Sigmoid colon (tissue), 7 donors: Measurements from ENCODE around the gene SPTBN5. TPM values are rescaled to one million over a fixed set of nuclear protein-coding genes. Genes with fewer than 3 reads are reported as not detected.

Experiments
- DNase-seq: peaks from one replicate; pipeline ENCODE4 v3.0.0-alpha.2; 2019
- H3K27ac ChIP-seq, 4 donors: fragments of 200-600 bp; sonication (generic); one replicate each; pipeline ENCODE4 v1.5.1; 2016 to 2019; ENCODE audit warnings: mild to moderate bottlenecking in 1 of 4
- H3K27me3 ChIP-seq, 3 donors: fragments of 200-600 bp; sonication (generic); one replicate each; pipeline ENCODE4 v1.5.1; 2019; ENCODE audit warnings: mild to moderate bottlenecking in 1 of 3
- H3K36me3 ChIP-seq, 4 donors: fragments of 200-600 bp; sonication (generic); one replicate each; pipeline ENCODE4 v1.5.1; 2016 to 2019
- H3K4me1 ChIP-seq, 4 donors: fragments of 200-600 bp; sonication (generic); one replicate each; pipeline ENCODE4 v1.5.1; 2017 to 2019
- H3K4me3 ChIP-seq, 4 donors: fragments of 200-600 bp; sonication (generic); one replicate each; pipeline ENCODE4 v1.5.1; 2017 to 2019; ENCODE audit warnings: mild to moderate bottlenecking in 2 of 4, moderate library complexity in 1 of 4
- H3K9me3 ChIP-seq, 4 donors: fragments of 200-600 bp in 3 of 4; sonication (generic) in 3 of 4; one replicate each; pipeline versions ENCODE4 v1.5.1 to v1.6.1; 2013 to 2019
- CTCF ChIP-seq, 4 experiments: fragments of 450-650 bp in 3 of 4; fragments of 200-600 bp in 1 of 4; IDR thresholded peaks; one replicate each; pipeline ENCODE4 v1.5.1; 2016 to 2019; ENCODE audit warnings: antibody characterized with exemption in 4 of 4, mild to moderate bottlenecking in 3 of 4, moderate library complexity in 2 of 4
- EP300 ChIP-seq, 4 donors: sonication (generic); formaldehyde crosslinking; IDR thresholded peaks; one replicate each; pipeline ENCODE4 v1.6.1; 2017; ENCODE audit warnings: antibody characterized with exemption in 4 of 4
- POLR2A ChIP-seq, 2 donors: fragments of 450-650 bp; IDR thresholded peaks; one replicate each; pipeline ENCODE4 v1.6.1; 2016; ENCODE audit warnings: antibody characterized with exemption in 2 of 2, mild to moderate bottlenecking in 2 of 2, moderate library complexity in 2 of 2
- POLR2AphosphoS5 ChIP-seq, 4 donors: sonication (generic); formaldehyde crosslinking; IDR thresholded peaks; one replicate each; pipeline ENCODE4 v1.6.1; 2017; ENCODE audit warnings: antibody characterized with exemption in 4 of 4
- WGBS, 2 donors: extraction: QIAGEN DNeasy Blood & Tissue Kit; methylation state at CpG; one replicate each; pipeline ENCODE4 v1.1.7; 2013; 5-methylcytosine and 5-hydroxymethylcytosine counted together
- intact Hi-C: fragments of 100-400 bp; cut with DNase I; formaldehyde crosslinking; loops from one replicate; pipeline ENCODE4 v1.15.1; 2023
- polyA plus RNA-seq, 3 donors: library from polyadenylated mRNA; stranded (reverse); fragments of 200-250 nt; gene quantifications; one replicate each; pipeline ENCODE4 v1.2.3, GENCODE V29; 2013
- total RNA-seq, 4 donors: library from RNA; depleted of rRNA; stranded (reverse); fragments of >200 nt; gene quantifications; one replicate each; pipeline ENCODE4 v1.1.0, GENCODE V29; 2016
- donor health status: healthy with polysubstance abuse.
- donor health status: Bipolar disorder and iron deficiency.
- donor health status: healthy.

Gene SPTBN5
- total and polyA plus RNA-seq, 7 donors = under 0.01 to 2.3 (median 0.60) TPM

GRCh38 chr15:41866263-41866703, 27.6 kb downstream of the SPTBN5 start:
- no peaks in the 10 kb centered on the region for H3K9me3 ChIP-seq
- no peak overlapping the region for H3K27ac ChIP-seq
- H3K4me1 ChIP-seq = no peaks in the 10 kb centered on the region
- WGBS, 2 donors = 79 to 85% methylated on average over 8 of the region's 8 CpGs
- no peak for DNase-seq
- H3K36me3 ChIP-seq = no peaks in the 10 kb centered on the region
- H3K4me3 ChIP-seq = no peak overlapping the region
- TF ChIP-seq CTCF (IDR thresholded peaks at IDR 0.05) (no peak), EP300 (IDR thresholded peaks at IDR 0.05) (no peak), POLR2A (IDR thresholded peaks at IDR 0.05) (no peak), POLR2AphosphoS5 (IDR thresholded peaks at IDR 0.05) (no peak)
- intact Hi-C loops = no loop called here
- H3K27me3 ChIP-seq = no peaks in the 10 kb centered on the region

- intact Hi-C loops = no loop called here
- Histone ChIP-seq H3K27me3 (no peaks in the 10 kb centered on the region), H3K9me3 (no peaks in the 10 kb centered on the region), H3K4me1 (no peaks in the 10 kb centered on the region), H3K4me3 (no peak overlapping the region), H3K36me3 (no peaks in the 10 kb centered on the region), H3K27ac (no peak overlapping the region)
- TF ChIP-seq EP300 (IDR thresholded peaks at IDR 0.05) = no peak
- TF ChIP-seq POLR2A (IDR thresholded peaks at IDR 0.05) = no peak
- TF ChIP-seq CTCF (IDR thresholded peaks at IDR 0.05) = no peak
- no peak for TF ChIP-seq POLR2AphosphoS5 (IDR thresholded peaks at IDR 0.05)
- WGBS, 2 donors = 80 to 88% methylated on average over 18 of the region's 18 CpGs
- no peak for DNase-seq
Measured at GRCh38 chr15:41865490-41866055, 28.3 kb downstream of the SPTBN5 start.

- TF ChIP-seq POLR2AphosphoS5 (IDR thresholded peaks at IDR 0.05) (no peak), EP300 (IDR thresholded peaks at IDR 0.05) (no peak)
- Histone ChIP-seq H3K27ac (no peak overlapping the region), H3K4me3 (no peak overlapping the region), H3K4me1 (no peaks in the 10 kb centered on the region), H3K27me3 (no peaks in the 10 kb centered on the region), H3K9me3 (no peaks in the 10 kb centered on the region), H3K36me3 (no peaks in the 10 kb centered on the region)
- intact Hi-C loops = no loop called here
- WGBS, 2 donors = 57 to 76% methylated on average over 19 of the region's 19 CpGs
- DNase-seq = no peak
Measured at GRCh38 chr15:41862515-41863116, 31.2 kb downstream of the SPTBN5 start.

GRCh38 chr15:41861736-41862356, 32.0 kb downstream of the SPTBN5 start:
- no peak for DNase-seq
- no peaks in the 10 kb centered on the region for H3K9me3 ChIP-seq
- H3K27me3 ChIP-seq = peaks cover 0 to 1% (median 0%) of the 10 kb centered on the region in 3 donors
- intact Hi-C loops = no loop called here
- H3K36me3 ChIP-seq = no peaks in the 10 kb centered on the region
- no peak overlapping the region for H3K27ac ChIP-seq
- H3K4me1 ChIP-seq = no peaks in the 10 kb centered on the region
- H3K4me3 ChIP-seq = no peak overlapping the region
- no peak for TF ChIP-seq POLR2AphosphoS5 (IDR thresholded peaks at IDR 0.05)
- TF ChIP-seq EP300 (IDR thresholded peaks at IDR 0.05) = no peak
- no peak for TF ChIP-seq CTCF (IDR thresholded peaks at IDR 0.05)
- no peak for TF ChIP-seq POLR2A (IDR thresholded peaks at IDR 0.05)
- 93 to 94% methylated on average over 18 of the region's 18 CpGs for WGBS, 2 donors

- peaks cover 0 to 13% (median 2%) of the 10 kb centered on the region in 3 donors for H3K27me3 ChIP-seq
- no peak for DNase-seq
- intact Hi-C loops = no loop called here
Measured at GRCh38 chr15:41860049-41860828, 33.6 kb downstream of the SPTBN5 start.

More at GRCh38 chr15:41860049-41860828, 33.6 kb downstream of the SPTBN5 start:
- 58 to 80% methylated on average over 15 of the region's 15 CpGs for WGBS, 2 donors
- no peaks in the 10 kb centered on the region for H3K4me1 ChIP-seq
- TF ChIP-seq POLR2A (IDR thresholded peaks at IDR 0.05) (no peak), CTCF (IDR thresholded peaks at IDR 0.05) (no peak), EP300 (IDR thresholded peaks at IDR 0.05) (no peak), POLR2AphosphoS5 (IDR thresholded peaks at IDR 0.05) (no peak)
- H3K36me3 ChIP-seq = no peaks in the 10 kb centered on the region
- no peaks in the 10 kb centered on the region for H3K9me3 ChIP-seq
- H3K4me3 ChIP-seq = no peak overlapping the region
- no peak overlapping the region for H3K27ac ChIP-seq
